Kidney epithelial cell (primary cell): ENCODE data around the gene UBXN6. TPM values are rescaled to one million over a fixed set of nuclear protein-coding genes. Genes with fewer than 3 reads are reported as not detected.
A peak's percentile ranks its signal among the peaks of the same experiment; 100 is the strongest.

Experiments
- DNase-seq: peaks from one replicate; pipeline ENCODE4 v3.0.0-alpha.2; 2010; ENCODE audit warnings: low read depth
- H3K27me3 ChIP-seq: 2 replicates; pipeline ENCODE4 v1.6.0; 2011; ENCODE audit warnings: low read length; ENCODE audit not compliant: control insufficient read depth, insufficient read depth
- H3K36me3 ChIP-seq: 2 replicates; pipeline ENCODE4 v1.5.1; 2011; ENCODE audit warnings: low read length; ENCODE audit not compliant: control insufficient read depth, insufficient read depth
- H3K4me3 ChIP-seq: 2 replicates; pipeline ENCODE4 v1.5.1; 2011; ENCODE audit warnings: low read depth, mild to moderate bottlenecking, control low read depth, low read length
- CTCF ChIP-seq: IDR thresholded peaks from 2 replicates; pipeline ENCODE4 v1.5.1; 2011; ENCODE audit warnings: mild to moderate bottlenecking, moderate library complexity, low read length, control low read depth, inconsistent platforms; ENCODE audit not compliant: insufficient read depth, poor library complexity, severe bottlenecking
- total RNA-seq: library from RNA; depleted of rRNA; stranded (reverse); fragments of >200 nt; gene quantifications from 2 replicates; pipeline ENCODE4 v1.2.3, GENCODE V29; 2015

Gene UBXN6
- total RNA-seq, 1 donor from 2014 or later: 62.3 TPM

DNA sequence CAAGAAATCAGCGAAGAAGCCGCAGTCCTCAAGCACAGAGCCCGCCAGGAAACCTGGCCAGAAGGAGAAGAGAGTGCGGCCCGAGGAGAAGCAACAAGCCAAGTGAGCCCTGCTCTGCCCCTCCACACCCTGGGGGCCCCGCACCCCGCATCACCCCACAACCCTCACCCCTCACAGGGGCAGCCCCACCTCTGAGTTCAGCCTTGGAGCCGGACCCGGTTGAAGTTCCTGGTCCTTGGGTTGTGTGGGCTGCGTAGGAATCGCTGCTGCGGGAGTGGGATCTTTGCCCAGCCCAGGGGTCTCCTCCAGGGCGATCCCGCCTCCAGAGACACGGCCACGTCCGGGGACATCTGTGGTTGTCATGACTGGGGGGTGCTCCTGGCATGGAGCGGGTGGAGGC lies 38.7 kb upstream of the UBXN6 start:
- TF ChIP-seq CTCF: no peak
- Histone ChIP-seq H3K4me3 (no peak overlapping the region), H3K27me3 (no peaks in the 10 kb centered on the region), H3K36me3 (peaks cover 7% of the 10 kb centered on the region)
- DNase-seq: no peak

- H3K36me3 ChIP-seq: peaks cover 7% of the 10 kb centered on the region
- no peaks in the 10 kb centered on the region for H3K27me3 ChIP-seq
- no peak for DNase-seq
- peak; percentile 35 for TF ChIP-seq CTCF
- H3K4me3 ChIP-seq: no peak overlapping the region
Measured at GRCh38 chr19:4495471-4495870, 37.9 kb upstream of the UBXN6 start.

DNA sequence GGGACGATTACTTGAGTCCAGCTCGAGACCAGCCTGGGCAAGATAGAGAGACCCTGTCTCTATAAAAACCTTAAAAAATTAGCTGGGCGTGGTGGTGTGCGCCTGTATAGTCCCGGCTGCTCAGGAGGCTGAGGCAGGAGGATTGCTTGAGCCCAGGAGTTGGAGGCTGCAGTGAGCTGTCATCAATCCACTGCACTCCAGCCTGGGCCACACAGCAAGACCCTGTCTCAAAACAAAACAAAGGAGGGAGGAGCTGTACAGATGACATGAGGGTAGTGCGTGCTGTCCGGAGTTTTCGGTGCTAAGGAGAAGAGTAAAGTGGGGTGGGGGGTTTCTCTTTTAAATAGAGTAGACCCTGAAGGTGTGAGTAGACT lies 37.1 kb upstream of the UBXN6 start:
- H3K4me3 ChIP-seq: no peak overlapping the region
- no peaks in the 10 kb centered on the region for H3K27me3 ChIP-seq
- TF ChIP-seq CTCF: no peak
- peaks cover 8% of the 10 kb centered on the region for H3K36me3 ChIP-seq
- DNase-seq: no peak

- Histone ChIP-seq H3K36me3 (peaks cover 9% of the 10 kb centered on the region), H3K4me3 (no peak overlapping the region), H3K27me3 (no peaks in the 10 kb centered on the region)
- no peak for DNase-seq
- TF ChIP-seq CTCF: no peak
Measured at GRCh38 chr19:4493929-4494690, 36.5 kb upstream of the UBXN6 start.

DNA sequence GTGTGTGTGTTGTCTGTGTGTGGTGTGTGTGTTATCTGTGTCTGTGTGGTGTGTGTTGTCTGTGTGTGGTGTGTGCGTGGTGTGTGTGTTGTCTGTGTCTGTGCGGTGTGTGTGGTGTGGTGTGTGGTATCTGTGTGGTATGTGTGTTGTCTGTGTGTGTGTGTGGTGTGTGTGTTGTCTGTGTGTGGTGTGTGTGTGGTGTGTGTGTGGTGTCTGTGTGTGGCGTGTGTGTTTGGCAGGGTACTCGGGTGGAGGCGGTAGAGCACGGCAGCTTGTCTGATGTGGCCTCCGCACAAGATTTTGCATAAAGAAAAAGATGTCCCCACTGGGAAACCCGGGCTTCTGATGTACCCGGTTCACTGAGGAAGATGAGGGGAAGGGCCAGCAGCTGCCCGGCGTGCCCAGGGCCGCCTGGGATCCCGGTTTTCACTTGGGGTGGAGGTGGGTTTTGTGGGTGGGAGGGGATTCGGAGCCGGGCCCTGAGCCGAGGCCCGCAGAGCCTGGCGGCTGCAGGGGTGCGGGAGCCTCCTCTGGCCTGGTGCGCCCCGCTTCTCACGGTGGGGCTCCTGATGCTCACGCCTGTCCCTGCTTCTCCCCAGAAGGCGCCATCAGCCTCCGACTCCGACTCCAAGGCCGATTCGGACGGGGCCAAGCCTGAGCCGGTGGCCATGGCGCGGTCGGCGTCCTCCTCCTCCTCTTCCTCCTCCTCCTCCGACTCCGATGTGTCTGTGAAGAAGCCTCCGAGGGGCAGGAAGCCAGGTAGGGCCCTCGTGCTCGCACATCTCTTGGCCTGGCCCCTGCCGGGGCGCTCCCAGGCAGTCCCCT lies 35.7 kb upstream of the UBXN6 start:
- no peak overlapping the region for H3K4me3 ChIP-seq
- no peak for TF ChIP-seq CTCF
- DNase-seq: no peak
- peaks cover 9% of the 10 kb centered on the region for H3K36me3 ChIP-seq
- no peaks in the 10 kb centered on the region for H3K27me3 ChIP-seq
